Head of caudate nucleus (tissue), 42 donors: ENCODE measurements around the gene CGNL1.

Source experiments
- DNase-seq, 42 donors: peaks; one replicate each; pipeline versions ENCODE4 v3.0.0 to v3.0.0-alpha.2; 2020 to 2021; ENCODE audit warnings: mixed read lengths in 7 of 42
- intact Hi-C: fragments of 100-400 bp; cut with DNase I; formaldehyde crosslinking; loops from one replicate; pipeline ENCODE4 v1.15.0; 2022

The CGNL1 gene

GRCh38 chr15:57529748-57530147 lies 153.4 kb downstream of the CGNL1 start:
- DNase-seq = no peak
- intact Hi-C loops = loop anchor here (5.0 kb wide), 1 partner anchor 187 kb away; no protein-coding TSS in a partner anchor

- intact Hi-C loops = no loop called here
- no peak for DNase-seq
Observed at GRCh38 chr15:57532731-57533447, 156.6 kb downstream of the CGNL1 start.

GRCh38 chr15:57533448-57533799 lies 157.1 kb downstream of the CGNL1 start:
- no peak for DNase-seq
- intact Hi-C loops = no loop called here

GRCh38 chr15:57534281-57534680 lies 158.0 kb downstream of the CGNL1 start:
- intact Hi-C loops = no loop called here
- DNase-seq = no peak

- intact Hi-C loops = no loop called here
- DNase-seq = peak in 21 of 42 donors; percentile 10 to 87 (median 35)
Observed at GRCh38 chr15:57537072-57537471, 160.8 kb downstream of the CGNL1 start.

- no peak for DNase-seq
- intact Hi-C loops = no loop called here
Observed at GRCh38 chr15:57537488-57538264, 161.4 kb downstream of the CGNL1 start.

GRCh38 chr15:57538265-57538529 lies 161.9 kb downstream of the CGNL1 start:
- intact Hi-C loops = no loop called here
- no peak for DNase-seq

GRCh38 chr15:57538821-57539220 lies 162.5 kb downstream of the CGNL1 start:
- intact Hi-C loops = no loop called here
- no peak for DNase-seq

GRCh38 chr15:57540211-57540610 lies 163.9 kb downstream of the CGNL1 start:
- DNase-seq = no peak
- intact Hi-C loops = no loop called here

GRCh38 chr15:57540736-57541135 lies 164.4 kb downstream of the CGNL1 start:
- DNase-seq = no peak
- intact Hi-C loops = no loop called here

- intact Hi-C loops = no loop called here
Observed at GRCh38 chr15:57541271-57541670, 165.0 kb downstream of the CGNL1 start.

GRCh38 chr15:57541805-57542504 lies 165.7 kb downstream of the CGNL1 start:
- intact Hi-C loops = no loop called here
- peak; percentile 35 to 89 (median 74) for DNase-seq

More at GRCh38 chr15:57541271-57541670, 165.0 kb downstream of the CGNL1 start:
- DNase-seq = no peak

- intact Hi-C loops = no loop called here
- no peak for DNase-seq
Observed at GRCh38 chr15:57542505-57542817, 166.2 kb downstream of the CGNL1 start.

- intact Hi-C loops = no loop called here
- DNase-seq = no peak
Observed at GRCh38 chr15:57544848-57545480, 168.7 kb downstream of the CGNL1 start.

GRCh38 chr15:57545995-57546394 lies 169.7 kb downstream of the CGNL1 start:
- intact Hi-C loops = no loop called here
- no peak for DNase-seq

GRCh38 chr15:57547243-57547755 lies 171.0 kb downstream of the CGNL1 start:
- intact Hi-C loops = no loop called here
- no peak for DNase-seq

GRCh38 chr15:57548351-57548750 lies 172.0 kb downstream of the CGNL1 start:
- no peak for DNase-seq
- intact Hi-C loops = no loop called here

GRCh38 chr15:57548835-57549234 lies 172.5 kb downstream of the CGNL1 start:
- intact Hi-C loops = no loop called here
- DNase-seq = no peak

- intact Hi-C loops = no loop called here
Observed at GRCh38 chr15:57549935-57550334, 173.6 kb downstream of the CGNL1 start.

GRCh38 chr15:57550640-57551039 lies 174.3 kb downstream of the CGNL1 start:
- peak in 33 of 42 donors; percentile 12 to 79 (median 50) for DNase-seq
- intact Hi-C loops = no loop called here

More at GRCh38 chr15:57549935-57550334, 173.6 kb downstream of the CGNL1 start:
- DNase-seq = no peak
